HCT116 (cell line): ENCODE measurements around the gene WWP2. TPM values are rescaled to one million over a fixed set of nuclear protein-coding genes. Genes with fewer than 3 reads are reported as not detected.
"Not testable (repeated sequence)": the region's sequence is repeated elsewhere in the genome, so short reads cannot be mapped to it uniquely, and the experiment has no call there.

Experiments used
- ATAC-seq: fragments of 200-7000 bp; cut with Tn5 transposase; 2 replicates; pipeline ENCODE4 v1.9.1; 2020; ENCODE audit warnings: mild to moderate bottlenecking, moderate library complexity
- BruUV-seq: library from RNA; stranded (reverse); fragments of 400-500 nt; replicated peaks from 2 replicates; lab custom pipeline; 2021; lab: Mats Ljungman, UMichigan
- CTCF ChIA-PET: fragments of 300-600 bp; sonication (Branson Sonifier 250); formaldehyde crosslinking; loops from one replicate; lab custom pipeline; 2021; ENCODE audit warnings: antibody characterized with exemption; lab: Charles Lee
- POLR2A ChIA-PET: fragments of 300-600, 350-600 bp; sonication (Branson Sonifier 250); formaldehyde crosslinking; loops from one replicate; lab custom pipeline; 2021; ENCODE audit warnings: antibody characterized with exemption; lab: Charles Lee
- RAD21 ChIA-PET, 2 experiments: fragments of 300-600 bp; sonication (Branson Sonifier 250); formaldehyde crosslinking; loops; one replicate each; lab custom pipeline; 2023; ENCODE audit warnings: low total read pairs in 2 of 2; ENCODE audit not compliant: uncharacterized antibody in 2 of 2, unreplicated experiment in 2 of 2, low non-redundant PET in 1 of 2; lab: Charles Lee
- DNase-seq: peaks from one replicate; pipeline ENCODE4 v3.0.0-alpha.2; 2010; ENCODE audit warnings: low read depth, low spot score
- H2AFZ ChIP-seq: fragments of 200-600 bp; shearing (Covaris generic), sonication (generic); 2 replicates; pipeline ENCODE4 v1.6.1; 2017; ENCODE audit warnings: low read depth, mixed run types, mixed read lengths, antibody characterized with exemption, low read length; ENCODE audit not compliant: poor library complexity, severe bottlenecking
- H3K27ac ChIP-seq: 2 replicates; pipeline ENCODE4 v1.5.1; 2012; ENCODE audit warnings: low read depth, low read length
- H3K27me3 ChIP-seq: fragments of 200-600 bp; sonication (generic); 2 replicates; pipeline ENCODE4 v1.6.1; 2016; ENCODE audit warnings: mixed run types, low read length, mixed read lengths; ENCODE audit not compliant: insufficient read depth
- H3K36me3 ChIP-seq, 2 experiments: fragments of 200-500 bp in 1 of 2; fragments of 200-600 bp in 1 of 2; sonication (Bioruptor generic) in 1 of 2; sonication (generic) in 1 of 2; 2 replicates each; pipeline versions ENCODE4 v1.5.1 to v1.6.1; 2014 to 2016; ENCODE audit warnings: low read length in 2 of 2, inconsistent platforms in 1 of 2, mixed read lengths in 1 of 2, mixed run types in 1 of 2; ENCODE audit not compliant: insufficient read depth in 2 of 2, control insufficient read depth in 1 of 2
- H3K4me1 ChIP-seq, 2 experiments: fragments of 200-600 bp in 1 of 2; sonication (generic) in 1 of 2; 2 replicates each; pipeline versions ENCODE4 v1.5.1 to v1.6.1; 2012 to 2017; ENCODE audit warnings: low read length in 2 of 2, inconsistent platforms in 1 of 2, mild to moderate bottlenecking in 1 of 2, mixed read lengths in 1 of 2, mixed run types in 1 of 2, moderate library complexity in 1 of 2; ENCODE audit not compliant: insufficient read depth in 2 of 2, control insufficient read depth in 1 of 2
- H3K4me2 ChIP-seq: fragments of 200-600 bp; sonication (generic); 2 replicates; pipeline ENCODE4 v1.6.1; 2017; ENCODE audit warnings: mixed run types, low read length, mixed read lengths
- H3K4me3 ChIP-seq, 2 experiments: fragments of 200-600 bp in 1 of 2; sonication (generic) in 1 of 2; replicated peaks in 1 of 2; 2 replicates each; pipeline ENCODE4 v1.5.1; 2011 to 2016; ENCODE audit warnings: low read length in 2 of 2, control low read depth in 1 of 2, low read depth in 1 of 2, mild to moderate bottlenecking in 1 of 2, mixed read lengths in 1 of 2, mixed run types in 1 of 2
- H3K79me2 ChIP-seq: fragments of 200-600 bp; sonication (generic); 2 replicates; pipeline ENCODE4 v1.6.1; 2017; ENCODE audit warnings: mild to moderate bottlenecking, mixed run types, low read length, moderate library complexity, mixed read lengths; ENCODE audit not compliant: insufficient read depth
- H3K9ac ChIP-seq: fragments of 200-600 bp; sonication (generic); 2 replicates; pipeline ENCODE4 v1.6.1; 2016; ENCODE audit warnings: low read length, mixed read lengths
- H3K9me2 ChIP-seq: fragments of 200-600 bp; sonication (generic), shearing (Covaris generic); 2 replicates; pipeline ENCODE4 v1.6.1; 2017; ENCODE audit warnings: mixed run types, mild to moderate bottlenecking, moderate library complexity; ENCODE audit not compliant: insufficient read depth
- H3K9me3 ChIP-seq, 2 experiments: fragments of 200-500 bp in 1 of 2; fragments of 200-600 bp in 1 of 2; sonication (Bioruptor generic) in 1 of 2; sonication (generic) in 1 of 2; 2 replicates each; pipeline ENCODE4 v1.6.1; 2014 to 2017; ENCODE audit warnings: low read length in 2 of 2, mixed read lengths in 2 of 2, inconsistent platforms in 1 of 2, low read depth in 1 of 2, mild to moderate bottlenecking in 1 of 2, mixed run types in 1 of 2, moderate library complexity in 1 of 2; ENCODE audit not compliant: control insufficient read depth in 1 of 2, insufficient read depth in 1 of 2
- H4K20me1 ChIP-seq: fragments of 200-600 bp; sonication (generic), shearing (Covaris generic); 2 replicates; pipeline ENCODE4 v1.6.1; 2017; ENCODE audit warnings: mixed run types, mild to moderate bottlenecking, moderate library complexity; ENCODE audit not compliant: insufficient read depth
- intact Hi-C: fragments of 100-400 bp; cut with micrococcal nuclease; formaldehyde crosslinking; loops from 2 replicates; pipeline ENCODE4 v1.10.0; 2022
- total RNA-seq: library from RNA; stranded (reverse); gene quantifications from one replicate; pipeline ENCODE4 v1.2.1, GENCODE V29; 2021; ENCODE audit not compliant: unreplicated experiment

The WWP2 gene
- total RNA-seq, 1 experiment from 2014 or later: 44.2 TPM

GRCh38 chr16:69964960-69965660 lies 203.0 kb downstream of the WWP2 start:
- H3K36me3 ChIP-seq, H3K9ac ChIP-seq, intact Hi-C loops, POLR2A ChIA-PET, H3K9me3 ChIP-seq, H3K27ac ChIP-seq, H4K20me1 ChIP-seq, RAD21 ChIA-PET, ATAC-seq, DNase-seq, BruUV-seq, H2AFZ ChIP-seq, H3K79me2 ChIP-seq, H3K4me3 ChIP-seq, CTCF ChIA-PET, H3K4me2 ChIP-seq, H3K4me1 ChIP-seq, H3K9me2 ChIP-seq, H3K27me3 ChIP-seq: not testable (repeated sequence)

GRCh38 chr16:69965661-69966054 lies 203.5 kb downstream of the WWP2 start:
- H3K36me3 ChIP-seq, H3K79me2 ChIP-seq, H3K9me2 ChIP-seq, ATAC-seq, RAD21 ChIA-PET, H3K9ac ChIP-seq, DNase-seq, H3K9me3 ChIP-seq, BruUV-seq, H3K4me3 ChIP-seq, POLR2A ChIA-PET, H3K4me1 ChIP-seq, H3K4me2 ChIP-seq, intact Hi-C loops, CTCF ChIA-PET, H3K27ac ChIP-seq, H4K20me1 ChIP-seq, H2AFZ ChIP-seq, H3K27me3 ChIP-seq: not testable (repeated sequence)

GRCh38 chr16:69967688-69968087 lies 205.6 kb downstream of the WWP2 start:
- H3K4me2 ChIP-seq, H3K9me2 ChIP-seq, H3K79me2 ChIP-seq, RAD21 ChIA-PET, H3K9ac ChIP-seq, POLR2A ChIA-PET, H2AFZ ChIP-seq, H3K27ac ChIP-seq, intact Hi-C loops, H3K4me3 ChIP-seq, H3K27me3 ChIP-seq, H3K4me1 ChIP-seq, BruUV-seq, H4K20me1 ChIP-seq, H3K9me3 ChIP-seq, CTCF ChIA-PET, ATAC-seq, H3K36me3 ChIP-seq, DNase-seq: not testable (repeated sequence)

GRCh38 chr16:69968125-69968524 lies 206.0 kb downstream of the WWP2 start:
- H4K20me1 ChIP-seq, intact Hi-C loops, POLR2A ChIA-PET, H3K4me1 ChIP-seq, H3K27me3 ChIP-seq, H3K9me2 ChIP-seq, H3K9me3 ChIP-seq, ATAC-seq, H3K4me2 ChIP-seq, H3K9ac ChIP-seq, BruUV-seq, H2AFZ ChIP-seq, CTCF ChIA-PET, H3K4me3 ChIP-seq, RAD21 ChIA-PET, H3K36me3 ChIP-seq, H3K27ac ChIP-seq, DNase-seq, H3K79me2 ChIP-seq: not testable (repeated sequence)
